ENCODE results near the gene LPGAT1.

DNA sequence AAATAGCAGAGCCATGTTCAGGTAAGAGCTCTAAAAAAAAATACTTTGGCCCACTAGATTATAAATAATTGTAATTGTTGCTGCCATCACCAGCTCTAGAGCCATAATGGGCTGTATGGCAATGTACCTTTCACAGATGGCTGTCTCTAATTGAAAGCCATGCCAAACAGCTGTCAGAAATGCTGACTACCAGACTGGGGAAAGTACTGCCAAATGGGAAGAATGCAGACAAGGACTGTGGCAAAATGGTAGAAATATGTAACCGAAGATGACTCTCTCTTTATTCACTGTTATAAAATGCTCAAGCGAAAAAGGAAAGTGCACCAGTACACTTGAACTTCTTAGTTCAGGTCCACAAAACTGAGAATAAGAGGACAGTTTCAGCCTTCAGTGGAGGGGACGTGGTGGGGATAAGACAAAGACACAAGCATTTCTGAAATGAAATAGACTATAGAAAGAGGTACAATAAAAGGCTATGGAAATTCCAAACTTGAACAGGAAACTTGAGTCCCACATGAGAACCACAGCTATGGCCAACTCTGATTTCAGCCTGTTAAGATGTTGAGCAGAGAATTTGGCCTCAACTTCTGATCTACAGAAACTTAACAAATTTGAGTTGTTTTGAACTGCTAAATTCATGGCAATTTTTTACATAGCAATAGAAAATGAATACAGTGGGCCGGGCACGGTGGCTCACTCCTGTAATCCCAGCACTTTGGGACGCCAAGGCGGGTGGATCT is 46.5 kb upstream of the LPGAT1 start:
- TF ChIP-seq, protein P1, sequence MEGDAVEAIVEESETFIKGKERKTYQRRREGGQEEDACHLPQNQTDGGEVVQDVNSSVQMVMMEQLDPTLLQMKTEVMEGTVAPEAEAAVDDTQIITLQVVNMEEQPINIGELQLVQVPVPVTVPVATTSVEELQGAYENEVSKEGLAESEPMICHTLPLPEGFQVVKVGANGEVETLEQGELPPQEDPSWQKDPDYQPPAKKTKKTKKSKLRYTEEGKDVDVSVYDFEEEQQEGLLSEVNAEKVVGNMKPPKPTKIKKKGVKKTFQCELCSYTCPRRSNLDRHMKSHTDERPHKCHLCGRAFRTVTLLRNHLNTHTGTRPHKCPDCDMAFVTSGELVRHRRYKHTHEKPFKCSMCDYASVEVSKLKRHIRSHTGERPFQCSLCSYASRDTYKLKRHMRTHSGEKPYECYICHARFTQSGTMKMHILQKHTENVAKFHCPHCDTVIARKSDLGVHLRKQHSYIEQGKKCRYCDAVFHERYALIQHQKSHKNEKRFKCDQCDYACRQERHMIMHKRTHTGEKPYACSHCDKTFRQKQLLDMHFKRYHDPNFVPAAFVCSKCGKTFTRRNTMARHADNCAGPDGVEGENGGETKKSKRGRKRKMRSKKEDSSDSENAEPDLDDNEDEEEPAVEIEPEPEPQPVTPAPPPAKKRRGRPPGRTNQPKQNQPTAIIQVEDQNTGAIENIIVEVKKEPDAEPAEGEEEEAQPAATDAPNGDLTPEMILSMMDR (IDR thresholded peaks at IDR 0.05) = no peak
- no peak for TF ChIP-seq POLR2A (IDR thresholded peaks at IDR 0.05)

All from thyroid gland (tissue), 4 donors.